Posterior cingulate gyrus (tissue), 11 donors: ENCODE results near the gene LLGL2.
"Not testable (repeated sequence)": the region's sequence is repeated elsewhere in the genome, so short reads cannot be mapped to it uniquely, and the experiment has no call there.

Source experiments
- DNase-seq, 10 donors: peaks; one replicate each; pipeline versions ENCODE4 v3.0.0 to v3.0.0-alpha.2; 2020 to 2021; ENCODE audit warnings: mixed read lengths in 3 of 10
- intact Hi-C: fragments of 100-400 bp; cut with DNase I; formaldehyde crosslinking; loops from one replicate; pipeline ENCODE4 v1.15.1; 2023

Gene LLGL2

DNA sequence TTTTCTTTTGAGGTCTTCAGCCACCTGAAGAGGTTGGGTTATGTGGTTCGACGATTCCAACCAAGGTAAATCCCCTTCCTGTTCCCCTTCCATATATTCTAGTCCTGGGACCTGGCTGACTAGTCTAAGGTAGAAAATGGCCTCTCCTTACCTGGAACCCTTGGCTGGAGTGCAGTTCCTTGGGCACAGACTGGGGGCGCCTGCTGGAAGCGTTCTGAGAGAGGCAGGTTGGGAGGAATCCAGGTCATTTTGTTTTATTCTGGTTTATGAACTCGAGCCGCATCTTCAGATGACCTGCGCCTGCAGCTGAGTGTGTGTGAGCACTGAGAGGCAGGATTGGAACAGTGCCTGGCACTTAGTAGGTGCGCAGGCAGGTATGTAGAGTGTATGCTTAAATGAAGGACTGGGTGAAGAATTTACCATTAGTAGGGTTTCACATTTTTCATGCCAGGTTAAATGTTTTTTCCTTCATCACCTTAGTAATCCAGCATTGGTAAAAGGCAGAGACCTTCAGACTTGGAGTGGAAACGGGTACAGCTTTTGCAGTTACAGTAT, 6.4 kb upstream of the LLGL2 start:
- intact Hi-C loops: no loop called here
- DNase-seq: no peak

DNA sequence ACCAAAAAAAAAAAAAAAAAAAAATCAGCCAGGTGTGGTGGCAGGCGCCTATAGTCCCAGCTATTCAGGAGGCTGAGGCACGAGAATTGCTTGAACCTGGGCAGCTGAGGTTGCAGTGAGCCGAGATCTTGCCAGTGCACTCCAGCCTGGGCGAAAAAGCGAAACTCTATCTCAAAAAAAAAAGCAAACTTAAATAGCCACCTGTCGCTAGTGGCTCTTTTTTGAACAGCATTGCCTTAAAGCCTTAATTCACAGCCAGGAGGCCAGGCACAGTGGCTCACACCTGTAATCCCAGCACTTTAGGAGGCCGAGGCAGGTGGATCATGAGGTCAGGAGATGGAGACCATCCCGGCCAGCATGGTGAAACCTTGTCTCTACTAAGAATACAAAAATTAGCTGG, 5.1 kb upstream of the LLGL2 start:
- intact Hi-C loops, DNase-seq: not testable (repeated sequence)

GRCh38 chr17:75521290-75521689, 4.2 kb upstream of the LLGL2 start:
- intact Hi-C loops: no loop called here
- DNase-seq: no peak

DNA sequence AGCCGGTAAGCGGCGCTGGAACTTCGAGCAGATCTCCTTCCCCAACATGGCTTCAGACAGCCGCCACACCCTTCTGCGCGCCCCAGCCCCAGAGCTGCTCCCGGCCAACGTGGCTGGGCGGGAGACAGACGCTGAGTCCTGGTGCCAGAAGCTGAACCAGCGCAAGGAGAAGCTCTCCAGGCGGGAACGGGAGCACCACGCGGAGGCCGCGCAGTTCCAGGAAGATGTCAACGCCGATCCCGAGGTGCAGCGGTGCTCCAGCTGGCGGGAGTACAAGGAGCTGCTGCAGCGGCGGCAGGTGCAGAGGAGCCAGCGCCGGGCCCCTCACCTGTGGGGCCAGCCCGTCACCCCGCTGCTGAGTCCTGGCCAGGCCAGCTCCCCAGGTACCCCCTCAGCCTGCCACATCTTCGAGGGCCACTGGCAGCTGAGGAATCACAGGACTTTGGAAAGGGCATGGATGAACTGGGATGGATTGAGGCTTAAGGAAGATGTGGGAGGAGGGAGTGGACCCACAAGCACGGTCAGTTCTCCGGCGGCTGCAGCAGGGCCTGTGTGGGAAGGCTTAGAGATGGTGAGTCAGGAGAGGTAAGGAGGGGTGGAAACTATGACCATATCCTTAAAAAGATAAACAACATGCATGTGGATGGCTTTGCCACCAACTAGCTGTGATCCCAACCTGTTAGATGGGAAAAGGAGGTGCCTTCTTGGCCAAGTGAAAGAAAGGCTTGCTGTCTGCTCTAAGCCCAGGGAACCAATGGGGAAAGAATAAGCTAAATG, 3.4 kb upstream of the LLGL2 start:
- no peak for DNase-seq
- intact Hi-C loops: no loop called here

DNA sequence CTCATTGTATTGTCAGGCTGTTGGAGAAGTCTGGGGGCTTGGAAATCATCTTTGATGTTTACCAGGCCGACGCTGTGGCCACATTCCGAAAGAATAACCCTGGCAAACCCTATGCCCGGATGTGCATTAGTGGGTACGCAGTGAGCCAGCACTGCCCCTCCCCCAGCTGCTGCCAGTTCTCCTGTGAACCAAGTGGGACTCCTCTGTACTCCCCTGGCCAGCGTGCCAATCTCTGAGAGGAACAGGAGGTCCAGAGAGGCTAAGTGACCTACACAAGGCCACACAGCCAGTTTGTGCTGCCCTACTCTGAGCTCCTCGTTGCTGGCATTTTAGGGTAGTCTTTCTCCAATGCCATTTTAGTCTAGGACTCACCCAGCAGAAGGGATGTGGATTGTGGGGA, 1.9 kb upstream of the LLGL2 start:
- DNase-seq: no peak
- intact Hi-C loops: no loop called here

DNA sequence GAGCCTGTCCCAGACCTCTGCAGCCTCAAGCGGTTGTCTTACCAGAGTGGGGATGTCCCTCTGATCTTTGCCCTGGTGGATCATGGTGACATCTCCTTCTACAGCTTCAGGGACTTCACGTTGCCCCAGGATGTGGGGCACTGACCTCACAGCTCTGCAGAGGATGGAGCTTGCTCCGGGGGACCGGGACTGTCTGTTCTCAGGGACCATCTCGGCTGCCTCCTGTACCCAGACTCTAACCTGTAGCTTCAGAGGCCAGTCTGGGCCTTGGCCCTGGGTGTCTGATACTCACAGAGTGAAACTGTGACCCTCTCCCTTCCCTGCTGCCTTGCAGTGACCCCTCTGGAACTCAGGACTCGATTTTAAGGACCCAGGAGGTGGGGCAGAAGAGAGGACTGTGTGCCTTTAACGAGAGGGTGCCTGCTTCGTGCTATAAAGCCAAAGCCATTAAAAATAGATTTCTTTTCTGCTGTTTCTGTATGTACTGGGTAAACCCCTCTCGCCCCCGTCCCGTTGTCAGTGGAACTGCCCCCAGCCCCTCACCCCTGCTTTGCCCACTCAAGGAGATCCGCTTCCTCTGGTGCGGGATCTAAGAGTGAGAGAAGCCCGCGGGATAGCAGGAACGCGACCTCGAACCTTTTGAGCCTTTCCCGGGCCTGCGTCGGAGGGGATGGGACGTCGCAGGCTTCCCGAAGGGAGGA, 1.1 kb upstream of the LLGL2 start:
- intact Hi-C loops: no loop called here

GRCh38 chr17:75525806-75526554, 483 bp downstream of the LLGL2 start:
- intact Hi-C loops: no loop called here
- DNase-seq: no peak

More for the DNA sequence above, 1.1 kb upstream of the LLGL2 start:
- no peak for DNase-seq

DNA sequence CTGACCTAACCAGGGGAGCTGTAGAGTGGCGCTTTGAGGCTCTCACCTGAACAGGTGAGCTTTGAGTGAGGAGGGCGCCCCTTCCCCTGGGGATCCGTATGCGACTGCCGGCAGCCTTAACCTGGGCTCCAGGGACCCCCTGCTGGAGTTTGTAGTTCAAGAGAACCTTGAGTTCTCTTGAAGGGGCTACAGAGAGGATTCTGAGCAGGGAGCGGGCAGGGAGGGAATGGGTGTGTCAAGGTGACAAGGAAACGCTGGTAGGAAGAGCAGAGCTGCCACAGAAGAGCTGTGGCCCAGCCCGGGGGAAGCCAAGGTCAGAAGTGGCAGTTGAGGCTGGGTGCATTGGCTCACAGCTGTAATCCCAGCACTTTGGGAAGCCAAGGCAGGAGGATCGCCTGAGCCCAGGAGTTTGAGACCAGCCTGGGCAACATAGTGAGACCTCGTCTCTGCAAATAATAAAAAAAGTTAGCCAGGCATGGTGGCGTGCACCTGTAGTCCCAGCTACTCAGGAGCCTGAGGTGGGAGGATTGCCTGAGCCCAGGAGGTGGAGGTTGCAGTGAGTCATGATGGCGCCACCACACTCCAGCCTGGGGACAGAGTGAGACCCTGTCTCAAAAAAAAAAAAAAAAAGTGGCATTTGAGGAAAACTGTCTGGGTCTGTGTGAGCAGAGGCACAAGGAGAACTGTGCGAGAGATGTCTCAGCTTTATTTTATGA, 1.2 kb downstream of the LLGL2 start:
- no peak for DNase-seq
- intact Hi-C loops: no loop called here

GRCh38 chr17:75530837-75531720, 5.6 kb downstream of the LLGL2 start:
- DNase-seq: no peak
- intact Hi-C loops: no loop called here

GRCh38 chr17:75531721-75532072, 6.2 kb downstream of the LLGL2 start:
- no peak for DNase-seq
- intact Hi-C loops: no loop called here

GRCh38 chr17:75535119-75535537, 9.6 kb downstream of the LLGL2 start:
- DNase-seq: no peak

GRCh38 chr17:75535871-75536270, 10.4 kb downstream of the LLGL2 start:
- no peak for DNase-seq
- intact Hi-C loops: no loop called here

More at GRCh38 chr17:75535119-75535537, 9.6 kb downstream of the LLGL2 start:
- intact Hi-C loops: no loop called here

DNA sequence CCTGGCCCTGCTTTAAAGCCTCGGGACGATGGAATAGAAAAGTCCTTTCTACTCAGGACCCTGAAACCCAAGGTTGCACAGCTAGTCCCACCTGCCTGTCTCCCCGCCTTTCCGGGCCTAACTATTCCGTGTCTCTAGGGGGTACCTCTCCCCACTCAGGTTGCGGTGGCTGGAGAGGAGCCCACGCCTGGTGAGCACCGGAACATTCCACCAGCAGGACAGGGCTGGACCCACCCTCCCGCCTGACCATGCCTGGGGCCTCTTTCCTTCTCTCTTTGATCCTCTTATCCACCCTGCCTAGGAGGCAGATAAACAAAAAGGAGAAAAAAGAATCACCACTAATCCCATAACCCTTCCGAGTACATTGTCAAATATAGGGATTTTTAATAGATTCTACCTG, 10.9 kb downstream of the LLGL2 start:
- no peak for DNase-seq
- intact Hi-C loops: no loop called here

DNA sequence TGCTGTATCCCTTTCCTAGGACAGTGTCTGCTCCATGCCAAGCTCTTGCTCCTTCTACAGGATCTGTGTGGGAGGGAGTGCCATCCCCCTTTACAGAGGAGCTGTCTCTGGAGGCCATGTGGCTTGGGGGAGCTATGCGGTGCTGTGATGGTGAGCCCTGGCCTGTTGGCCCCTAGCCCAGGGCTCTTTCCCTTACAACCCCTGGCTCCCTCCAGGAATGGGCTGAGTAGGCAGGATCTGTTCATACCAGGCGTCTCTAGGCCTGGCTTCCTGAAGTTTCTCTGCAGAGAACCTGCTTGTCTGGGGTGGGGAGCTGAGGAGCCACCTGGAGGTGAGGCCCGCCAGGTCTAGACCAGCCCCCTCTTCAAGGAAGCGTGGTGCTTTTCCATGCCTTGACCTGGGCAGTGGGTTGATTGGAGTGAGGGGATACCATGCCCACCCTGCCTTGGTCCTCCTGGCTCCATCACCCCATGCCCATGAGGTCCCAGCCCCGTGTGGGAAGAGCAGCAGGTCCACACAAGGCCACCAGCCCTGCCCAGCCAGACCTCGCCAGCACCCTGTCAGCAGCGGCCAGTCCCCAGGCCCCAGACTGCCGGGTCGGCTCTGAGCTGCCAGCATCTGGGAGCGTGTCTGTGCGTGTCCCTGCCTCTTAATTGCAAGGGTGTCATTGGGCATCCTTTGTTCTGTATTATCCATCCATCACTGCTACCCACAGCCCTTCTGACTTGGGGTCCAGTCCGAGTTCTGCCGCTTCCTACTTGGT, 14.7 kb downstream of the LLGL2 start:
- intact Hi-C loops: no loop called here
- DNase-seq: no peak

GRCh38 chr17:75540923-75541503, 15.5 kb downstream of the LLGL2 start:
- intact Hi-C loops: no loop called here
- DNase-seq: no peak

DNA sequence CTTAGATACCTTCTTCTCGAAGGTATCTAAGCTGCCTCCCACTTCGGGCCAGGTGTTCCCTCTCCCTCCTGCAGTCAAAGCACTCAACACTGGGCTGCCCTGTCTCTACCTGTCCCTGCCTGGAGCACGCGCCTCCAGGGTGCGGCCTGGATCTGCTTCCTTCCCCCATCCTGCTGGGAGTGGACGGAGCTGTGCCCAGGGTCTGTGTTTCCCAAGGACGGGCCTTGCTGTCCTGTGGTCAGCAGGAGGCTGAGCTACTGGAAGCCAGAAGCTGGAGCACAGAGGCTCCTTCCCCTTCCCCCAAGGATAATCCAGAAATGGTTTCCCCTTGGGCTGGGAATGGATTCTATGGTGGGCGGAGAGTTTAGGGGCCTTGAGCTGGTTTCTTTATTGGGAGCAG, 16.7 kb downstream of the LLGL2 start:
- no peak for DNase-seq
- intact Hi-C loops: no loop called here

- intact Hi-C loops: no loop called here
Observed at GRCh38 chr17:75542728-75543336, 17.3 kb downstream of the LLGL2 start.

GRCh38 chr17:75544250-75544649, 18.8 kb downstream of the LLGL2 start:
- no peak for DNase-seq
- intact Hi-C loops: no loop called here

More at GRCh38 chr17:75542728-75543336, 17.3 kb downstream of the LLGL2 start:
- DNase-seq: no peak
